Pulmonary artery endothelial cell (primary cell): ENCODE results near the gene FUT1. TPM values are rescaled to one million over a fixed set of nuclear protein-coding genes. Genes with fewer than 3 reads are reported as not detected.
"Not testable (repeated sequence)": the region's sequence is repeated elsewhere in the genome, so short reads cannot be mapped to it uniquely, and the experiment has no call there.

Experiments used
- DNase-seq: peaks from one replicate; pipeline ENCODE4 v3.0.0-alpha.2; 2011; ENCODE audit warnings: low read depth, low spot score
- total RNA-seq: library from RNA; depleted of rRNA; stranded (reverse); fragments of >200 nt; gene quantifications from 2 replicates; pipeline ENCODE4 v1.2.3, GENCODE V29; 2014

FUT1 gene
- 8.0 and 10.3 TPM in 2 replicates for total RNA-seq

DNA sequence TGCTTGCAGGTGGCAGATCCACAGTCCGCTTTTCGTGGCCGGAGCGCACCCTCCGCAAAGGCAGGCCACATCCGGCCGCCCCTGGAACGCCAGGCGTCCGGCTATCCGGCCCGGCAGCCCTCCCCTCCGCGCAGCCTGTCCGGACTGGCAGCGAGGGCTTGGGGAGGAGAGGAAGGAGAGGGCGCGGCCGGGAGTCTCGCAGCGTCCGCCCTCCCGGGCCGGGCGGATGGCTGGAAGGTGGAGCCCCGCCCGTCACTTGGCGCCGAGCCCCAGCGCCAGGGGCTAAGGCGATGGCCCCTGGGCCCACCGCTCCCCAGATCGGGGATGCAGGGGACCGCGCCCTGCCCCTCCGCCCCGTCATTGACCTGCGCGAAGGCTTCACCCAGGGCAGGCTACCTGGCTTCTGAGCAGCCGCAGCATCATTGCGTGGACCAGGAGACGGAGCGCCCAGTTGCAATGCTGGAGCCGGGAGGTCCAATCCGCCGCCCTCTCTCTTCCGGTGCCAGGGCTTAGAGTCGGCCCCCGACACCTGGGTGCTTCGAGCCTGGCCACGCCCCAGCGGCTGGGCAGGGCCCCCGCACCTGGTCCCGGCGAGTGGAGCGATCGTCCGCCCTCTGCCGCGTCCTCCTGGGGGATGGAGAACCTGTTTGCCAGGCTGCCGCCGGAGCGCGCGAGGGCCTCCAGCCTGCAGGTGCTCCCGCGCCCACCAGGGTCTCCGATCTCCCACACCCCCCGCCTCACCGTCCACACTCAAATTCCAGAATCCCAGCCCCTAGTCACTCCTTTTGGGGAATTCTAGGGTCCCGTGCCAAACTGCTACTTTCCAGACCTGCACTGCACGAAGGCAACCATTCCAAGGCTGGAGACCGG, at the start of gene FUT1:
Gene FUT1, minus strand, starts transcription at position 146 of the 870 bp plus-strand sequence. CDS start 1,360 bp downstream, outside the sequence.
- DNase-seq: no peak

DNA sequence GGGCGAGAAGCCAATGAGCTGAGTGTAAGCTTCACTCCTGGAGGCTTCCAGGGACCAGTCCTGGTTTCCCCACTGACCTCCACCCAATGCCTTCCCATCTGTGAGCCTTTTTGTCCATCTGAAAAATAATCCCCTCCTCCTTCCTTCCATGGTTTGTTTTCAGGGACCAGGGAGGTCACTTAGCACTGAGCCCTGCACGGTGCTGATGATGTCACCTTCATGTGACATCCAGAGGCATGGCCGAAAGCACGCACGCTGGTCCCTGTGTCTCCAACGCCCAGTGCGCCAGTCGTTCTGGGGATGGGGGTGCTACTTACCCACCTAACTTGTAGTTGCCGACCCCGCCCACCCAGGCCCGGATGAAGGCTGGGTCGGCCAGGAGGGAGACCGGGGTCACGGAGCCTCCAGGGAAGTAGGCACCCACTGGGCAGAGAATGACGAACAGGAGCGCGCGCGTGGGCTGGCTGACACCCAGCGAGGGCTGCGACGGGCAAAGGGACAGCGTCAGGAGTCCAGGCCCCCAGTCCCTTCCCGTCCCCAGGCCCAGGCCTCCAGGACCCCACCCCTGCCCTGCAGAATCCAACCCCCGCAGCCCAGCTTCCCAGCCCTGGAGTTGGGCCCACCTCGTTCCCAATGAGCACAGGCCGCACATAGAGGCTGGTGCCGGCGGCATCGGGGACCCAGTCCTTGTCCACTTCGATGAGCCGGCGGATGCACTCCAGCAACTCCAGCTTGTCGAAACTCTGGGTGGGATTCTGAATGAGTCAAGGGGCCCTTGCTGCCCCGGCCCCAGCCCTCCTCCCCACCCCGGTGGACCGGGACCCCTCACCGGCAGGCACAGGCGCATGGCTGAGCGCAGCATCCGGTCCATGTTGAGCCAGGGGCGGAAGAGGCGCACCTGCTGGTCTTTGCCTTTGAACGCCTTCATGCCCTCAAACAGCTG, 47.2 kb upstream of the FUT1 start:
- no peak for DNase-seq

DNA sequence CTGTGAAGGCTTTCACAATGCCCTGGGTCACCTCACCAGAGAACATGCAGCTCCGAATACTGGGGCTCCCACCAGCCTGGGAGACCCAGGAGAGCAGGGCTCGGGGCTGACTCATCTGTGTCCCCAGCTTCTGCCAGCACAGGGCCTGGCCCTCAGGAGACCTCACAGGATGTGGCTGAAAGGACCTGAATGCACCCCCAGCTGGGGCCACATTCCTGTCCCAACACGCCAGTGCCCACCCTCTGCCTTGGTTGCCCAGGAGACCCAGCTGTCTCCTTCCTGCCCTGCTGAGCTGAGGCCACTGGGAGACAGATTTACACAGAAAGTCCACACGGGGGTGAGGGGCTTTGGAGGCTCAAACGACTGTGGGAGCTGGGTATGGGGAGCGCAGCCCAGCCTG, 46.5 kb upstream of the FUT1 start:
- no peak for DNase-seq

GRCh38 chr19:48797103-48797502, 44.7 kb upstream of the FUT1 start:
- no peak for DNase-seq

- DNase-seq: no peak
These were observed 44.0 kb upstream of the FUT1 start for GRCh38 chr19:48796298-48797083.

GRCh38 chr19:48795685-48796070, 43.2 kb upstream of the FUT1 start:
- DNase-seq: no peak

GRCh38 chr19:48795055-48795684, 42.7 kb upstream of the FUT1 start:
- peak; percentile 83 for DNase-seq

DNA sequence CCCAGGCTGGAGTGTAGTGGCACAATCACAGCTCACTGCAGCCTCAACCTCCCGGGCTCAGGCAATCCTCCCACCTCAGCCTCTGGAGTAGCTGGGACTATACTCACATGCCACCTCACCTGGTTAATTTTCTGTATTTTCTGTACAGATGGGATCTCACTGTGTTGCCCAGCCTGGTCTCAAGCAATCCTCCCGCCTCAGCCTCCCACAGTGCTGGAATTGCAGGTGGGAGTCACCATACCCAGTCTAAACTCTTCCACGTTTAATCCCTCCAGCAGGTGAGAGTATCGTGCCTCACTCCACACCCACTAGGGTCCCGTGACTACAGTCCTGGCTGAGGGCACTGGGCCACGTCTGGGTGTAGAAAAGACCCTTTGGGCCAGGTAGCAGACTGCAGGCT, 41.9 kb upstream of the FUT1 start:
- DNase-seq: no peak

DNA sequence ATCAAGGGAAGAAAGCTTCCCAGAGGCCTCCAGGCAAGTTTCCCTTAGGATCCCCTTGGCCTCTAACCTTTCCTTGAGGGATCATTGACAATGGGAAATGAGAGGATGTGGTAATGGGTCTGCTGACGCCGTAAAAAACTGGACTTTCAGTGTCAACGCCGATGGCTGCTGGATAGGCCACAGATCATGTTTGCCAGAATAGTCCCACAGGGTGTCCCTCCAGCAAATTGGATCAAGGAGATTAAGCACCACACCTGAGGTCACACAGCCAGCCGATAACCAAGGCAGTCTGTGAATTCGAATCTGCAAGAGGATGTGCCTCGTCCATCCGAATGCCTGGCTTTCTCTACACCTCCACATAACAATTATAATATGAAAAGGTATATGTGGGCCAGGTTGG, 40.8 kb upstream of the FUT1 start:
- no peak for DNase-seq

GRCh38 chr19:48787331-48787730, 34.9 kb upstream of the FUT1 start:
- DNase-seq: not testable (repeated sequence)

GRCh38 chr19:48786422-48786821, 34.0 kb upstream of the FUT1 start:
- not testable (repeated sequence) for DNase-seq

DNA sequence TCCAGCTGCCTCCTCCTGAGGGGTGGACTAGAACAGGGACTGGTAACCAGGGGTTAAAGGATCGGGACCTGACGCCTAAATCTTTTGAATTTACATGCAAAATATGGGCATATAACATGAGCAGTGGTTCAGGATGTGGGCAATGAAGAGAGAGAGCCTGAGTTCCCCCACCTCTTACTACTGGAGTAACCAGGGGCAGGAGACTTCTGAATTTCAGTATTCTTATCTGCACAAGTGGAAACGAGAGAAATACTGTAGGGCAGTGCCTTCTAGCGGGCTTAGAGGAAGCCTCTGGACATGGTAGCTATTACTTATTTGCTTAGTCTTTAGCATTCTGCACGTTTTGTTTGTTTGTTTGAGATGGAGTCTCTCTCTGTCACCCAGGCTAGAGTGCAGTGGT, 32.1 kb upstream of the FUT1 start:
- DNase-seq: no peak

GRCh38 chr19:48780631-48781391, 28.4 kb upstream of the FUT1 start:
- no peak for DNase-seq

DNA sequence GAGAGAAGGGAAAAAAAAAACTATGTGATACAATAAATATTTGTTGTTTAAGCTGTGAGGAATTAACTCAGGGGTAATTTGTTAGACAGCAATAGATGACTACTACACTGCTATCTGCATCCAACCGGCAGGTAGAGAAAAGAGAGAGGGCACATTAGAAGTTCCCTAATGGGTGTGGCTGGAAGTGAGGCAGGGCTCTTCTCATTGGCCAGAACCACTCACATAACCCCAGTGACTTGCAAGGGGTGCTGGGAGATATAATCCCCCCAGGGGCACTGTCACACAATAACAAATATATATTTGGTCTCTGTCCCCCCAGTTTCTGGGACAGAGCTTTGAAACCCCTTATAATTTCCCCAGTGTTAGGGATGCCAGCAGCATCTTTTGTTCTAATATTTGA, 27.2 kb upstream of the FUT1 start:
- no peak for DNase-seq

DNA sequence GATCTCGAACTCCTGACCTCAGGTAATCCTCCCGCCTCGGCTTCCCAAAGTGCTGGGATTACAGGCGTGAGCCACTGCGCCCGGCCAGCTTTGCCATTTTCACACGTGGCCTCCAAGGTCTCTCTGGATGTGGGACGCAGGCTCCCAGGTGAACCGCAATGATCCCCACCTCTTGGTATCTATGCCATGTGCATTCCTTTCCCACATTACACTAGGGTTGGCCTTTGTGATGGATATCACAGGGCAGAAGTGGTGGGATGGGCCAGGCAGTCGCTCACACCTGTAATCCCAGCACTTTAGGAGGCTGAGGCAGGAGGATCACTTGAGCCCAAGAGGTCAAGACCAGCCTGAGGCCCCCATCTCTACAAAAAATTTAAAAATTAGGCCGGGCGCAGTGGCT, 25.3 kb upstream of the FUT1 start:
- DNase-seq: no peak

GRCh38 chr19:48777139-48777538, 24.7 kb upstream of the FUT1 start:
- DNase-seq: no peak

DNA sequence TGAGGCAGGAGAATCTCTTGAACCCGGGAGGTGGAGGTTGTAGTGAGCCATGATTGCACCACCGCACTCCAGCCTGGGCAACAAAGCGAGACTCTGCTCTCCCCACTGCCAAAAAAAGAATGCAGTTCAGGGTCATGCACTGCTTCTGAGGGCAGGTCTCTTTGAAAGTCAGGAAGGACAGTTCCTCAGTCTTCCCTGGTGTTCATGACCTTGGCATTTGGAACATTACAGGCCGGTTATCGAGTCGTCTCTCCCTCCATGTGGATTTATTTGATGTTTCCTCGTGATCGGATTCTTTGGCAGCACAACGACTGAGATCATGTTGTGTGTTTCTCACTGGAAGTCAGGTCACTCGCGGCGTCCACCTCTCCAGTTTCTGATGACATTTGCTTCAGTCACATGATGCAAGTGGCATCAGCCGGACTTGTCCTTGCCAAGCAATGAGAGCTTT, 20.1 kb upstream of the FUT1 start:
- DNase-seq: no peak

DNA sequence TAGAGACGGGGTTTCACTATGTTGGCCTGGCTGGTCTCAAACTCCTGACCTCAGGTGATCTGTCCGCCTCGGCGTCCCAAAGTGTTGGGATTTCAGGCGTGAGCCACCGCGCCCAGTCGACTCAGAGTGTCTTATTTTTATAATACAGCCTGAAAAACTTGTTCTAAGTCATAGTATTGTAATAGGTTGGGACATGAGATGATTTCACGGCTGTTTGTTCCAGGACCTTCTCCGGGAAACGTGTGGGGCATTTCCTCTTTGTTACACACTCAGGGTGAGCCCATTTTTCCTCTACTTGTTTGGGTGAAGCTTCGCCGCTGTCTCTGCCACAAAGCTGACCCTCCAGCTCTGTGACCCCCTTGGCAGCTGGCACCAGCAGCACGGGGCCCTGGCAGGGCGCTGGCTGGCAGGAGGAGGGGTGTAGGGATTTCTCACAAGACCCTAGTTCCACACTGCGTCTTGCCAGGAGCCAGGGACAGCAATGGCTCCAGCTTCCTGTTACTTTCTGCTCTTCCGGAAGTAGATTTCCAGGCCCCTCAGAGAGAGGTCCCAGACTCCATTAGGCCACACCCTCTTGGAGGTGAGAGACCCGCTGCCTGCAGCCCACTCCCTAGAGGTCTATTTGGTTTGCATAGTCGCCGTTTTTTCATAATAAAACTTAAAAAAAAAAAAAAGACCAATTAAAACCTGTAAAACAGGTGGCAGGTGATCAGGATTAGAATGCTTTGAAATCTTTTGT, 18.5 kb upstream of the FUT1 start:
- DNase-seq: no peak

GRCh38 chr19:48770266-48770665, 17.8 kb upstream of the FUT1 start:
- DNase-seq: no peak
